Measurements from ENCODE around the gene PPIH. TPM values are rescaled to one million over a fixed set of nuclear protein-coding genes. Genes with fewer than 3 reads are reported as not detected.
A peak's percentile ranks its signal among the peaks of the same experiment; 100 is the strongest.

Gene PPIH
- total RNA-seq, 2 experiments from 2014 or later, result 29.4 to 32.6 TPM

DNA sequence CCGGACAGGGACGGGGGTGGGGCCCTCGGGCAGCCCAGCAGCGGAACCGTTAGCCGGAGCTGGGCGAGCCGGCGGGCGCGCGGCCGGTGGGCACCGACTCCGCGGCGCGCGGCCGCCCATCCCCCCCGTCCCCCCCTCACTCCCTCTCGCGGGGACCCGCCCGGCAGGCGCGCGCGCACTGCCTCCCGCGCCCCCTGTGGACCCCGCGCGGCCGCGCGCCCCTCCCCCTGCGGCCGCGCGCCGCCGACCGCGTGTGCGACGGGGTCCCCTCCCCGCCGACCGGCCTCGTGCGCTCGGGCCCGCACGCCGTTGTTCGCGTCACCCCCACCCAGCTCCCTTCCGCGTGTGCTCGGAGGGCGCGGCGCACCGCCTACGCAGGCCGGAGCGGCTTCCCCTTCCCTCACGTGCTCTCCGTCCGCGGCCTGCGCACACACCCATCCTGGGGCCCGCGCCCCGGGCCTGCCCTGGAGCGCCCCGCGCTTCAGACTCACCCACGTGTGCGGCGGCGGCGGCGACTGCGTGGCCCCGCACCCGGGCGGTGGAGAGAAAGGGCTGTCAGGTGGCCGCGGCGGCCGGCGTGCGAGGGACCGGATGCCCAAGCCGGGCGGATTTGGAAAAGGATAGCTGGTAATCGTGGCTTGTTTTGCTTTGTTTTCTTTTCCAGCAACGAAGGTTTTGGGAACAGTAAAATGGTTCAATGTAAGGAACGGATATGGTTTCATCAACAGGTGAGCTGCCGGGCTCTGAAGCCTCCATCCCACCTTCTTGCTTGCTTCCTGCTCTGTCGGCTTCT is 24.7 kb downstream of the PPIH start:
- Histone ChIP-seq H3K4me3 (ENCODE audit: low read length) (peak overlapping the region; percentile 80), H3K27me3 (ENCODE audit: control insufficient read depth in 1 of 2, insufficient read depth in 2 of 2, low read length in 2 of 2) (no peaks in the 10 kb centered on the region), H3K27ac (ENCODE audit: low read depth in 1 of 2, low read length in 2 of 2) (peak overlapping the region; percentile 36 to 62), H3K36me3 (ENCODE audit: insufficient read depth, low read length) (peaks cover 20% of the 10 kb centered on the region), H3K9me3 (ENCODE audit: control insufficient read depth in 1 of 2, insufficient read depth in 1 of 2, low read length in 2 of 2) (no peaks in the 10 kb centered on the region), H3K4me1 (ENCODE audit: insufficient read depth, low read length) (peaks cover 46% of the 10 kb centered on the region)
- CTCF ChIA-PET, result interaction anchor here (4.7 kb wide), 1 partner anchor 26 kb away, joined by 21 read pairs; the partner anchor contains the start of gene PPIH
- intact Hi-C loops (cut with DNase I, micrococcal nuclease), result loop anchor here (1.0 to 10.0 kb wide), 11 partner anchors 25 to 1318 kb away; partner anchors contain the start of genes FOXJ3 (in 2 of the 2), PPCS (in 2 of the 2), ZMYND12 (in 2 of the 2) and C1orf50 (in 1 of the 2)
- H3K4me3 Mint-ChIP-seq, result peak overlapping the region; percentile 94
- POLR2A ChIA-PET, result interaction anchor here (0.6 to 5.1 kb wide), 28 partner anchors 8 to 1991 kb away, joined by 3 to 171 read pairs (median 5); partner anchors contain the start of genes C1orf50, CCDC30, ERMAP and KDM4A
- ATAC-seq (ENCODE audit: poor library complexity), result peak; percentile 21
- peak overlapping the region; percentile 89 for H3K27ac Mint-ChIP-seq
- H3K27me3 Mint-ChIP-seq, result no peaks in the 10 kb centered on the region
- TF ChIP-seq, protein P1, sequence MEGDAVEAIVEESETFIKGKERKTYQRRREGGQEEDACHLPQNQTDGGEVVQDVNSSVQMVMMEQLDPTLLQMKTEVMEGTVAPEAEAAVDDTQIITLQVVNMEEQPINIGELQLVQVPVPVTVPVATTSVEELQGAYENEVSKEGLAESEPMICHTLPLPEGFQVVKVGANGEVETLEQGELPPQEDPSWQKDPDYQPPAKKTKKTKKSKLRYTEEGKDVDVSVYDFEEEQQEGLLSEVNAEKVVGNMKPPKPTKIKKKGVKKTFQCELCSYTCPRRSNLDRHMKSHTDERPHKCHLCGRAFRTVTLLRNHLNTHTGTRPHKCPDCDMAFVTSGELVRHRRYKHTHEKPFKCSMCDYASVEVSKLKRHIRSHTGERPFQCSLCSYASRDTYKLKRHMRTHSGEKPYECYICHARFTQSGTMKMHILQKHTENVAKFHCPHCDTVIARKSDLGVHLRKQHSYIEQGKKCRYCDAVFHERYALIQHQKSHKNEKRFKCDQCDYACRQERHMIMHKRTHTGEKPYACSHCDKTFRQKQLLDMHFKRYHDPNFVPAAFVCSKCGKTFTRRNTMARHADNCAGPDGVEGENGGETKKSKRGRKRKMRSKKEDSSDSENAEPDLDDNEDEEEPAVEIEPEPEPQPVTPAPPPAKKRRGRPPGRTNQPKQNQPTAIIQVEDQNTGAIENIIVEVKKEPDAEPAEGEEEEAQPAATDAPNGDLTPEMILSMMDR (IDR thresholded peaks at IDR 0.05), result no peak
- DNase-seq, result peak; percentile 26 to 90 (median 58)
- peaks cover 60% of the 10 kb centered on the region for H3K4me1 Mint-ChIP-seq (ENCODE audit: low read depth)
- H3K36me3 Mint-ChIP-seq (ENCODE audit: low read depth), result peaks cover 49% of the 10 kb centered on the region
- no peaks in the 10 kb centered on the region for H3K9me3 Mint-ChIP-seq

DNA sequence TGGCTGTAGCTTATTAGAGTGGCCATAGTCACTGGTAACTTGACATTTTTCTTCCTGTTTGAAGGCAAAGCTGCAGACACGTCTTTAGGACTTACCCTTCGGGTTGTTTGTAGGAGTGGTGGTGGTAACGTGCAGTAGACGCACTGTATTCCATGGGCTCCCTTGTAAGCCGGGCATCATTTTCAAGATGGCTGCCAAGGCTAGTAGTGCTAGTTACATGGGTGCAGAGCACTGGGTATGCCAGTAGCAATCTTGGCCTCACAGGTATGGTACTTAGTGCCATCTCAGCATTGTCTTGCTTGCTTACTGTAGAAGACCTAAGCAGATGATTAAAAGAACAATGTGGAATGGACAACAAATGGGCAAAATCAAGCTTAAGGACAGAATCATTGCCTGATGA is 25.9 kb downstream of the PPIH start:
- TF ChIP-seq, protein P1 (IDR thresholded peaks at IDR 0.05), result no peak
- Histone ChIP-seq H3K4me1 (ENCODE audit: insufficient read depth, low read length) (peaks cover 53% of the 10 kb centered on the region), H3K27me3 (ENCODE audit: control insufficient read depth in 1 of 2, insufficient read depth in 2 of 2, low read length in 2 of 2) (no peaks in the 10 kb centered on the region), H3K9me3 (ENCODE audit: control insufficient read depth in 1 of 2, insufficient read depth in 1 of 2, low read length in 2 of 2) (no peaks in the 10 kb centered on the region), H3K4me3 (ENCODE audit: low read length) (peak overlapping the region; percentile 69), H3K36me3 (ENCODE audit: insufficient read depth, low read length) (peaks cover 25% of the 10 kb centered on the region), H3K27ac (ENCODE audit: low read depth in 1 of 2, low read length in 2 of 2) (no peak overlapping the region)
- peak in 3 of 14 experiments; percentile 15 to 36 (median 28) for DNase-seq
- ChIA-PET CTCF (interaction anchor here (4.7 kb wide), 1 partner anchor 27 kb away, joined by 21 read pairs; the partner anchor contains the start of gene PPIH), POLR2A (interaction anchor here (1.0 to 5.1 kb wide), 9 partner anchors 8 to 368 kb away, joined by 3 to 171 read pairs (median 7); partner anchors contain the start of genes C1orf50, P3H1, PPCS and PPIH)
- no peak for ATAC-seq (ENCODE audit: poor library complexity)
- no peaks in the 10 kb centered on the region for H3K9me3 Mint-ChIP-seq
- no peaks in the 10 kb centered on the region for H3K27me3 Mint-ChIP-seq
- peak overlapping the region; percentile 94 for H3K4me3 Mint-ChIP-seq
- H3K27ac Mint-ChIP-seq, result peak overlapping the region; percentile 89
- intact Hi-C loops (cut with DNase I, micrococcal nuclease), result loop anchor here (5.0 to 10.0 kb wide), 7 partner anchors 227 to 1319 kb away; partner anchors contain the start of genes FOXJ3 (in 2 of the 2), CFAP57 (in 1 of the 2), EBNA1BP2 (in 1 of the 2) and FOXO6 (in 1 of the 2)
- peaks cover 72% of the 10 kb centered on the region for H3K4me1 Mint-ChIP-seq (ENCODE audit: low read depth)
- peaks cover 53% of the 10 kb centered on the region for H3K36me3 Mint-ChIP-seq (ENCODE audit: low read depth)

DNA sequence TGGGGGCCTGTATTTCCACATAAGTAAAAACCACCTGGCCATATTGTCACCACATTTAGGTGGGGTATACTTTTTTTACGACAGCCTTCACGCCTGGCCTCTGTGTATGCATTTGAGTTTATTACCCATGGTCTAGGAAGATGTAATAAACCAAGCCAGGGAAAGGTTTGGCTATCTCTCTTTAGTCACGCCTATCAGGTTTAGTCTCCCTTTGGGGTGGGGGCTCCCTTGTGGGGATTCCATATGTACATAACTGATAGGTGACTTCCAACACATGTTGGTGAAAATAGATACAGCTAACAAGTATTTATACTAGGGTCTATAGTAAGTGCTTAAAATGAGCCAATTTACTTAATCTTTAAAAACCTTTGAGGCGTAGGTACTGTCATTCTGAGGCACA is 28.2 kb downstream of the PPIH start:
- ATAC-seq (ENCODE audit: poor library complexity), result no peak
- Histone ChIP-seq H3K9me3 (ENCODE audit: control insufficient read depth in 1 of 2, insufficient read depth in 1 of 2, low read length in 2 of 2) (no peaks in the 10 kb centered on the region), H3K27ac (ENCODE audit: low read depth in 1 of 2, low read length in 2 of 2) (no peak overlapping the region), H3K27me3 (ENCODE audit: control insufficient read depth in 1 of 2, insufficient read depth in 2 of 2, low read length in 2 of 2) (no peaks in the 10 kb centered on the region), H3K4me1 (ENCODE audit: insufficient read depth, low read length) (peaks cover 52% of the 10 kb centered on the region), H3K4me3 (ENCODE audit: low read length) (no peak overlapping the region), H3K36me3 (ENCODE audit: insufficient read depth, low read length) (peaks cover 26% of the 10 kb centered on the region)
- ChIA-PET CTCF (no interaction called here), POLR2A (no interaction called here)
- TF ChIP-seq, protein P1 (IDR thresholded peaks at IDR 0.05), result no peak
- Mint-ChIP-seq H3K27ac (peak overlapping the region; percentile 71), H3K4me3 (peak overlapping the region; percentile 49), H3K36me3 (ENCODE audit: low read depth) (peaks cover 61% of the 10 kb centered on the region), H3K9me3 (no peaks in the 10 kb centered on the region), H3K4me1 (ENCODE audit: low read depth) (peaks cover 88% of the 10 kb centered on the region), H3K27me3 (no peaks in the 10 kb centered on the region)
- intact Hi-C loops (cut with DNase I, micrococcal nuclease), result loop anchor here in 1 of 2 experiments (10.0 kb wide), 2 partner anchors 652 to 1322 kb away; partner anchors contain the start of gene FOXO6
- DNase-seq, result no peak
